IPS DF 4.7 (cell line): ENCODE data around the gene ITGB1.
"Not testable (repeated sequence)": the region's sequence is repeated elsewhere in the genome, so short reads cannot be mapped to it uniquely, and the experiment has no call there.

Experiments
- DNase-seq: peaks from one replicate; pipeline ENCODE4 v3.0.0-alpha.2; 2013; ENCODE audit warnings: low spot score; ENCODE audit errors: extremely low read depth

ITGB1 gene

DNA sequence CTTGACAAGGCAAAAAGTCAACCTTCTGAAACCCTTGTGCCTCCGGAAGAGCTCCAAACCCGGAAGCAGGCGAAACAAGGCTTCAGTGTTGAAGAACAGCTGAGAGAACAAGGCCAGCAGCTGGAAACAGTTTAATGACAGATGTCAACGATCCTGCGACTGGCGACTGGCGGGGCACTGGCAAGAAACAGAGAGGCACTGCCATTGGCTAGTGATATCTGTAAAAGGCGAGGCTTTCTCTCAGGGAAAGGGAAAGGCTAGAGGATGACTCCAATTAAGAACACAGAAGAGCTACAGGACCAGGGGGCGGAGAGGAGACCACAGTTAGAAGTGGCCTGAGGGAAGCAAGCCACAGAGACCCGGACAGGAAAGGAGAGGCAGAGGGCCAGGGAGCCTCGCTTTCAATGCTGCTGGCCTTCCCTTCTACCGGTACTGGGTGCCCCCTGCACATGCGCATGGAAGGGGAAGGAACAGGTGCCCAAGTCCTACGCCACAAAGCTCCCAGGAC lies 19.4 kb downstream of the ITGB1 start:
- DNase-seq: no peak

DNA sequence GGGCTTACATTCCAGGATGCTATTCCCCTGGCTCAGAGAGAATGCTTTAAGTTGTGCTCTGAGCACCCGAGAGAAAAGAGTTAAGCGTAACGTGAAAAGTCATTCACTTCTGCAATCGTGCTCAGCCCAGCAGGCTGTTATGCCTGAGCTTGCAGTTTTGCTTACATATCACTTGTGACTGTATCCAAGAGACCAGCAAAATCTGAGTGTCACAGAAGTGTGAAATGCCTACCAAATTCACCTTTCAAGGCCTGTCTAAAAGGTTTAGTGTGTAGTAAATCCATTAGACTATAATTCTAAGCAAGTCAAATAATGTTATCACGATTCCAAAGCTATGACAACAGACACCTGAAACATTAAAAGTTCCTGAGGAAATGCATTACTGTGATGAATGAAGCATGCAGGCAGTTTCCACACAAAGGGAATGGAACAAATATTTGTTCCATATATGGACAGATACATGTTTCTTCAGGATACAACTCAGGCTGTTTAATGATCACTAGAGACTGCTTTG lies 20.1 kb downstream of the ITGB1 start:
- DNase-seq: no peak

DNA sequence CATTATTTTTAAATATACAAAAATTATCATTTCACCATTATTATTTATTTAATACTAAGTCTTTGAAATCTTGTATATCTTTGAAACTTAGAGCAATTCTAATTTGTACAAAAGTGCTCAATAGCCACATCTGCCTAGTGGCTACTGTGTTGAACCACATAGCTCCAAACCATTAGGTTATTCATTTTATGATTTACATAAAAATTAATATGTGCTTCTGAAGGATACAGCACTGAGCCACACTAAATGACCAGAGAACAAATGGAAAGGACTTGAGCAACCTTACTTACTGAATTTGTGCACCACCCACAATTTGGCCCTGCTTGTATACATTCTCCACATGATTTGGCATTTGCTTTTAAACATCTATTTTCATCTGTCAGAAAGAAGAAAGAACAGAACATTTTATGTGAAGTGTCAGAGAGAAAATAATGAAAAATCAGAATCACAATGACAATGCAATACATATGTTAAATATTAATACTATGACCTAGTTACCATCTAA lies 25.8 kb downstream of the ITGB1 start:
- no peak for DNase-seq

DNA sequence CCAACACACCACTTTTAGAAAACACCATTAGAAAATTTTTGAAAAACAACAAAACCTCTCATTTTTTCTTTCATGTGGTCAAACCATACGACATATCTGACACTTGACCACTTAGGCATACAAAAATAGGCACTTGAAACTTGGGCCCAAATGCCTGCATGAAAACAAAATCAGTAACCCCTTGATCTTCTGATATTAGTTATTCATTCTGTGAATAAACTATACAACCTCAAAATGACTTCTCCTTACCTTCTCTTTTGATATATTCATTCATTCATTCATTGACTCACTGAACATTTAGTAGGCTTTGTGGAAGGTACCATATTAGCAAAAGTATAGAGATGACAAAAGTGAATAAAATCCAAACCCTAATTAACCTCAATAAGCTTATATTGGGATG lies 26.4 kb downstream of the ITGB1 start:
- DNase-seq: no peak

DNA sequence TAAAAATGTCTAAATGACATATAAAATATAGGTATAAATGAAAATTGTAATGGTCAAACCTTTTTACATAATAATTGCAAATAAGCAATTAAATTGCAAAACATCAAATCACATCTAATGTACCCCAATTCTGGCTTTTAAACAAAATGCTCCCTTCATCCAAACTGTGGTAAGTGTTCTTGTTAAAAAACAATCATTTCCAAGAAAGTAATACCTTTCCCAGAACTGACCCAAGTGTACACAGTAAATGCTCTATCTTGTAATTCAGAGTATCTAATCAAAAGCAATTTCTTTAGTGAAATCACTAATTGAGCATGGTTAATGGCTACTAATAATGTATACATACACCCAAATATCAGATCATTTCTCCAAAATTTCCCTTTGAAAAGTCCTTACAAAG lies 28.0 kb downstream of the ITGB1 start:
- no peak for DNase-seq

DNA sequence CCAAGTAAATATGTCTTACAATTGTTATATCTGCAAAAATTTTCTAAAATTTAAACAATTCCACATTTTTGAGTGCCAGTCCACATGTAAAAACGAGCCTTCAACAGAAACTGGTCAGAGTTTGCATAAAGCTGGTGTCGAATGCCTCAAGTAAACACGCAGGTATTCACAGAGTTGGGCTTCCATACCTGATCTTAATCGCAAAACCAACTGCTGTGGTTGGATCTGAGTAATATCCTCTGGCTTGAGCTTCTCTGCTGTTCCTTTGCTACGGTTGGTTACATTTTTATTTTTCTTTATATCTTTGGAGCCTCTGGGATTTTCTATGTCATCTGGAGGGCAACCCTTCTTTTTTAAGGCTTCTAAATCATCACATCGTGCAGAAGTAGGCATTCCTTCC lies 28.4 kb downstream of the ITGB1 start:
- DNase-seq: no peak

DNA sequence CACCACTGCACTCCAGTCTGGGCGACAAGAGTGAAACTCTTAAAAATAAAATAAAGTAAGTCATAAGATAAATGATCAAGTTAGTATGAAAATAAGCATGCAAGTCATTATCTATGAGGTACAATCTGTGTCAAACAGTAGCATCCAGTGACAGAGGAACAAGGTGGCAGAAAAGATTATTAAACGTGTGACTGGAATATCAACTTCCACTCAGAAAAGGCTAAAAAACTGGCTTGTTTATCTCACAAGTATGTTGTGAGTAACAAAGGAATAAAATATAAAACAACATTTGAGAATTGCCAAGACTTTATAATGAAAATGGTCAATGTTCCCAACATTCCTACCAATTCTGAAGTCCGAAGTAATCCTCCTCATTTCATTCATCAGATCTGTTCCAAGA lies 30.3 kb downstream of the ITGB1 start:
- no peak for DNase-seq

DNA sequence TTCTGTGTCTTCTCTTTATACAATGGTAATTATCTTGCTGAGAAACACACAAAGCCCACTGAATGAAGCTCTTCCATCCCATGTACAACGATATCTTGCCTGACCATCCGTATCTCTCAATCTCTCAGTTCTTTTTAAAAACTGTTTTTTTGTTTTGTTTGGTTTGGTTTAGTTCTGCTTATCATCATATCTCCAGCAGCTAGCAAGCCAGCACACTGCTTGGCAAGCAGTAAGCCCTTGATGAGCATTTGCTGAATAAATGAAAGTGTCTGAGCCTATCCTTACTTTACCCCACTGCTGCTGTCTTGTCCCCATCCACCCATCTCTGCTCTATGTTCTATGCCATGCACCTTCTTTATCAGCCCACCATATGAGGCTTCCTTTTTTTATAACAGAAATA lies 34.2 kb downstream of the ITGB1 start:
- no peak for DNase-seq

DNA sequence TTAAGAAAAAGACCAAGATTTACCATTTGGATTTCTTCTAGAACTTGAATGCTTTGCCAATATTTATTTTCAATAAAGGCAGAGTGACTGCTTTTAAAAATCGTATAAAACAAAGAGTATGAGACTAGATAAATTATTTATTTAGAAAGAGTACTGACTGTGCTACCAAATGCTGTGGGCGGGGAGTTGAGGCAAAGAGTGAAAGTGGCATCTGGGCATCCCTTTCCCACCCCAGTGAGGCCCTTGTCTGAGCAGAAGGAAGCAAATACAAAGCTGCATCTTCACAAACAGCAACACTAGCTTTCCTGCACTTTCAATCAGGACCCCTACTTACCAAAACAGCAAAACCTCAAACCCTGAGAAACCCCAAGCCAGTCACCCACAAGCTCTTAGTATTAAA lies 34.9 kb downstream of the ITGB1 start:
- no peak for DNase-seq

DNA sequence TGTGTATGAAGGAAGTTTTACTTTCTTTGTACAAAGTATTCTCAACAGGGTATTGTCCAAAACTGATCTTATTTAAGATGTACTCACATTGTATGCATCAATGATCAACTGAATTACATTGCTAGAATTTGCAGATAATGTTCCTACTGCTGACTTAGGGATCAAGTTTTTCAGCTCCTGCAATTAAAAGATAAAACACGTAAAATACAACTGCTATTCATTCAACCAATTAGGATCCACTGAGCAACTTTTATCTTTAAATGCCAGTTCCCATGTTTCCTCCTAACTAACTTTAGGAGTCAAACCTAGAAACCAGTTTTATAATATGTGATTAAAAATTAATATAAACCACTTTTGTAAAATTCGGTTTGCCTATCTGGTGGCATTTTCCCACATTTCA lies 35.9 kb downstream of the ITGB1 start:
- DNase-seq: no peak

DNA sequence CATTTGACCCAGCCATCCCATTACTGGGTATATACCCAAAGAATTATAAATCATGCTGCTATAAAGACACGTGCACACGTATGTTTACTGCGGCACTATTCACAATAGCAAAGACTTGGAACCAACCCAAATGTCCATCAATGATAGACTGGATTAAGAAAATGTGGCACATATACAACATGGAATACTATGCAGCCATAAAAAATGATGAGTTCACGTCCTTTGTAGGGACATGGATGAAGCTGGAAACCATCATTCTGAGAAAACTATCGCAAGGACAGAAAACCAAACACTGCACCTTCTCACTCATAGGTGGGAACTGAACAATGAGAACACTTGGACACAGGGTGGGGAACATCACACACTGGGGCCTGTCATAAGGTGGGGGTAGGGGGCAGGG lies 40.2 kb downstream of the ITGB1 start:
- DNase-seq: not testable (repeated sequence)

DNA sequence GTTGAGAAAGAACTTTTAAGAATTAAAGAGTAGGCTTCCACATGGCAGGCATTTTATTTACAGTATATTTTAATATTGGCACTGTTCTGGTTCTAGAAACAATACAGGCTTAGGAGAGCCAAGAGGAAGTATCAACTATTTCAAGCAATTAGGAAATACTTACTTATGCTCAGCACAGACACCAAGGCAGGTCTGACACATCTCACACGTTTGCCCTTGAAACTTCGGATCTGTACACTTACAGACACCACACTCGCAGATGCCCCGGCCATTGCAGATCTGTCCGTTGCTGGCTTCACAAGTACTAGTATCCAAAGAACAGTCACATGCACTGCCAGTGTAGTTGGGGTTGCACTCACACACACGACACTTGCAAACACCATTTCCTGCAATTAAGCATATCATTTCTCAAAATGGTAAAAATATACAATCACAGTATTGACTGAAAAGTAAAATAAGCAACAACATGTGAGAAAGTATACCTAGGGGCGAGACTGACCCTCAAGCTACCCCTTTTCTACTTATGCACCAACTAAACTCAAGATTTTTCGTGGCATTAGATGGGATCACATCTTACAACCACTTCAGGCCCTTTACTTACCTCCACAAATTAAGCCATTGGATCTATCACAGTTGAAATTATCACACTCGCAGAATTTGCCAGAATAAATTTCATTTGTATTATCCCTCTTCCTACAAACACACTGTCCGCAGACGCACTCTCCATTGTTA lies 46.6 kb downstream of the ITGB1 start:
- DNase-seq: no peak

DNA sequence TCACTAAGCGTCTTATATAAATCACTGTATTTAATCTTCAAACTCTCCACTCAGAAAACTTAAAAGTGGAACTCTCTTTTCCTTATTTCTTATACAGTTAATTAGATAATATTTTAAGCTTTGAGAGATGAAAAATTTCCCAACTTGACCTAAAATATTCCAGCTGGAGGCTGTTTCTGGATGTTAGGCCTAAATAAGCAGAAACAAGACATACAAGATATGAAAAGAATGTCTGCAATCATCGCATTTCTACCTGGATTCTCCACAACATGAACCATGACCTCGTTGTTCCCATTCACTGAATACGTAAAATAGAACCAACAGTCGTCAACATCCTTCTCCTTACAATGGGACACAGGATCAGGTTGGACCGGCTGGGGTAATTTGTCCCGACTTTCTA lies 48.1 kb downstream of the ITGB1 start:
- DNase-seq: not testable (repeated sequence)

DNA sequence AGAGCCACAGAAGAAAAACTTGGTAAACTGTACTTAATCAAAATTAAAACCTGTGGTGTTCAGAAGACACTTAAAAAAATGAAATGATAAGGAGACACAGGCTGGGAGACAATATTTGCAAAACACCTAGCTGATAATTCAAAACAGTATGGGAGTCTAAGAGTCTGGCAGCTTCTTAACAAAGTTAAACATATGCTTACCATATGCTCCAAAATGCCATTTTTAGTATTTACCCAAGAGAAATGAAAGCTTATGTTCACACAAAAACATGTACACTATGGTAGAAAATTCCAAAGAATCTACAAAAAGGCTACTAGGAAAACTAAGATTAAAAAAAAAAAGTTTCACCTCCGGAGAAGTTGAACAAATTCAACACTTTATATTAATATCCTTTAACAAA lies 48.6 kb downstream of the ITGB1 start:
- no peak for DNase-seq

DNA sequence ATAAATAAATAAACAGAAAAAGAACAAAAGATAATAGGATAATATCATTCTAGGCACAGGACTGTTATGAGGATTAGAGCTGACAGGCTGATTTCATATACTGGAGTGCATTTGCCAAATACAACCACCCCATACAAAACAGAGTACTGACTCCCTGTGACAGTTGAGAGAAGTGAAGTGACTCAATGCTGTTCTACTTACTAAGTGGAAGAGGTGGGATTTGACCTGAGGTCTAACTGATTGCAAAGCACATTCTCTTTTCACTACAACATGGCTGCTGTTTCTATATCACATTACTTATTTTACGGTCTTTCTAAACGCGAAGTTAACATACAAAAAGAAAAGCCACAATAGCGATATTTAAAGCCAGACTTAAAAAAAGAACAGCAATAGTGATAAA lies 51.4 kb downstream of the ITGB1 start:
- no peak for DNase-seq

DNA sequence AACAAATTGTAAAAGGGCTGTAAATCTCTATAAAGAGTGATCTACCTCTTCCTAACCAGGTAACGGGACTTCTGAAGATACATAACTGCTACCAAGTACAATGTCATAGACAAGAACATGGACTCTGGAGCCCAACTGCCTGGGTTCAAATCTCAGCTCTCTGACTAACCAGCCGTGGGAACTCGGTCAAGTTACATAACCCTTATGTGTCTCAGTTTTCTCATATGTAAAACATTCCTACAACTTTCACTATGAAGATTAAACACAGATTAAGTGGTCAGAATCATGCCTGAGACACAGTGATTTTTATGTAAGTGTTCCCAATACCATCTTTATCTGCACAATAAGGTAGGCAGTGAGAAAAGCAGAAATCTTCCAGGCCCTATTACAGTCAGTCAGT lies 52.6 kb downstream of the ITGB1 start:
- DNase-seq: no peak

DNA sequence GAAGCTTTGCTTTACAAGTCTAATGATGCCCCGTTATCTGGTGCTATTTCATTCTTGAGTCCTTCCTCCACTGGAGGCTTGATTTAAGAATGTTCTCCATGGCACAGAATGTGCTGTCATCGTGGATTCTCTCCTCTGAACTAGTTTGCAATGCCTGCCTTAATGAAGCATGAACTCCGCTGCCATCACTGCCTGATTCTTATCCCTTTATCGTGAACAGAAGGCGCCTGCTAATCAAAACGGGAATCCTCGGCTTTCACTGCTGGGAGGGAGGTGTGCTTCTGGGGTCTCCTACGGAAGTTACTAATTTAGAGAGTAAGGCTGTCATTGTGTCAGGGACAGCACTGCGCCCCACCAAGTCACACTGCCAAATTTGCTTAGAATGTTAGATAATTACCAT lies 56.2 kb downstream of the ITGB1 start:
- no peak for DNase-seq

DNA sequence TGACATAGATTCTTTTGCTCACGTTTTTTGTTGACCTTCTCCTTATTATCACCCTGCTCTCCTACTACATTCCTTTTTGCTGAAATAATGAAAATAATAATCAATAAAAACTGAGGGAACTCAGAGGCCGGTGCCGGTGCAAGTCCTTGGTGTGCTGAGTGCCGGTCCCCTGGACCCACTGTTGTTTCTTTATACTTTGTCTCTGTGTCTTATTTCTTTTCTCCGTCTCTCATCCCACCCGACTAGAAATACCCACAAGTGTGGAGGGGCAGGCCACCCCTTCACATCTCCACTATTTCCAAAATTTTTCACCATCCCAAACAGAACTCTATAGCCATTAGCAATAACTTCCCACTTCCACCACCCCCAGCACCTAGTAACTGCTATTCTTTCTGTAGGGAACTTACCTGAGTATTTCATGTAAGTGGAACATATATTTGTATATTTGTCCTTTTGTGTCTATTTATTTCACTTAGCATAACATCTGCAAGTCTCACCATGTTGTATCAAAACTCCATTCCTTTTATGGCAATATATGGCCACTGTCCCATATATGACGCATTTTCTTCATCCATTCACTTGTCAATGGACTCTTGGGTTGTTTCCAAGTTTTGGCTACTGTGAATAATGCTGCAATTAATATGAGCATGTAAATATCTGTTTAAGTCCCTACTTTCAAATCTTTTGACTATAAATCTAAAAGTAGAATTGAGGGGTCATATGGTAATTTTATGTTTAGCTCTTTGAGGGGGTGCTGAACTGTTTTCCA lies 62.6 kb downstream of the ITGB1 start:
- DNase-seq: not testable (repeated sequence)

DNA sequence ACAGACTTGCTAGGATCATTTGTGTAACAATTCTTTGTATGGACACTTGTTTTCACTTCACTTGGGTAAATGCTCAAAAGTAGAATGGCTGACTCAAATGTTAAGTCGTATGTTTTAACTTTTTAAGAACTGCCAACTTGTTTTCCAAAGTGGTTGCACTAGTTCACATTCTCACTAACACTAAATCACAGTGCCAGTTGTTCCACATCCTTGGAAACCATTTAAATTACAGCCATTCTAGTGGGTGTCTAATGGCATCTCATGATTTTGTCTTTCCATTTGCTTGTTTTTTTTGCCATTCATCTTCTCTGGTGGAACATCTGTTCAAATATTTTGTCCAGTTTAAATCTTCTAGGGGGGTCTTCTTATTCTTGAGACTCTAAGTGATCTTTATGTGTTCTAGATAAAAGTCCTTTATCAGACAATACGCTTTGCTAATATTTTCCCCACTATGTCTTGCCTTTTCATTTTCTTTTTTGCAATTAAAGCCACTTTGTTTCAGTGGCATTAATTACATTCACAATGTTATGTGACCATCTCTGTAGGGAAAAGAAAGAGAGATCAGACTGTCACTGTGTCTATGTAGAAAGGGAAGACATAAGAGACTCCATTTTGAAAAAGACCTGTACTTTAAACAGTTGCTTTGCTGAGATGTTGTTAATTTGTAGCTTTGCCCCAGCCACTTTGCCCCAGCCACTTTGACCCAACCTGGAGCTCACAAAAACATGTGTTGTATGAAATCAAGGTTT lies 63.9 kb downstream of the ITGB1 start:
- DNase-seq: no peak

DNA sequence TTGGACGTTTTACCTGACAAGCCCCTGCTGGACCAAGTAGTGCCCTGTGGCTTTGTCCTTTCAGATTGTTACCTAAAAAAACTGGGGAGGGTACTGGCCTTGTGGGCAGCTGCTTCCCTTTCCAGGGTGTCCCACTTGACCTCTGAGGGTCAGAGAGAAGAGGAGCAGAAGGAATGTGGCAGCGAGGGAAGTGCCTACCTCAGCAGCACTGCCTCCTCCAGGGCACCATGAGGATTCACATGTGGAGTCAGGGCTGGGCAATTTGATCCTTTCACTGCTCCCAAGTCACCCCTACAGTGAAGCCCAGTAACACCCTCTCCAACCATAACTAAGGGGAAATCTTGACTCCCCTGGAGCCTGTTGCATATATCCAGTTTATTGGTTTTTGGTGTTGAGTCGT lies 64.6 kb downstream of the ITGB1 start:
- DNase-seq: peak; percentile 66

DNA sequence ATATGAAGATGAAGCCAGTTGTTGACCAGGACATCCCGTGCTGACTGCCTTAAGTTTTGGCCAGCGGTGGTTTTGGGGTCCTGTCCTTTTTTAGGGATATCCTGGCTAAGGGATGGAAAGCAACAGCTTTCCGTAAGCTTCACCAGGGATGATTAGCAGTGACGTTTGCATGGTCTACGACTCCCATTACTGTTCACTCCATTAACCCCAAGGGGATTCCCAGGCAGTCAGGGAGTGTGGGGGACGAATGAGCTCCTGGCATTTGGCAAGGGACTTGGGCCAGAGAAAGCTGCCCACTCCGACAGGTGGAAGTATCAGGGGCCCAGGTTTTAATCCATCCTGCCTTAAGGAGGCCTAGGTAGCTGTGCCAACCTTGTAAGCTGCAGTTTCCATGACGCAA lies 66.8 kb downstream of the ITGB1 start:
- DNase-seq: no peak

DNA sequence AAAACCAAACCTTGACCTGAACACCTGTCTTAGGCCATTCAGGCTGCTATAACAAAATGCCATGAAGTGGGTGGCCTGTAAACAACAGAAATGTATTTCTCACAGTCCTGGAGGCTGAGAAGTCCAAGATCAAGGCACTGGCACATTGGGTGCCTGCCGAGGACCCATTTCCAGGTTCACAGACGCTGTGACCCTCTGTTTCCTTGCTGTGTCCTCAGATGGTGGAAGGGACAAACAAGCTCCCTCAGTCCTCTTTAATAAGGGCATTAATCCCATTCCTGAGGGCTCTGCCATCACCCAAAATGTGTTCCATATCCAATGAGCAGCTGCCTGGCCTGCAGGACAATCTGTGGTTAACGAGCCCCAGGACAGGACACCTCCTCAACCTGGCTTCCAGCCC lies 67.6 kb downstream of the ITGB1 start:
- no peak for DNase-seq
